Endothelial cell of umbilical vein (primary cell): Measurements from ENCODE around the gene CDH19. TPM values are rescaled to one million over a fixed set of nuclear protein-coding genes. Genes with fewer than 3 reads are reported as not detected.

Experiments
- BruUV-seq: library from RNA; stranded (reverse); fragments of 400-500 nt; replicated peaks from 2 replicates; lab custom pipeline; 2021; lab: Mats Ljungman, UMichigan
- CTCF ChIA-PET: fragments of 300-600, 350-600 bp; sonication (Branson Sonifier 250); formaldehyde crosslinking; loops from one replicate; lab custom pipeline; 2021; ENCODE audit warnings: antibody characterized with exemption, inconsistent platforms; lab: Charles Lee
- POLR2A ChIA-PET: fragments of 300-600, 350-600 bp; sonication (Branson Sonifier 250); formaldehyde crosslinking; loops from one replicate; lab custom pipeline; 2021; ENCODE audit warnings: antibody characterized with exemption, inconsistent platforms; lab: Charles Lee
- DNase-seq: peaks from one replicate; pipeline ENCODE4 v3.0.0-alpha.2; 2011; ENCODE audit warnings: low read depth, low spot score
- FAIRE-seq: peaks from 2 replicates; lab custom pipeline; 2011; peaks lifted over from hg19 to GRCh38; lab: Jason Lieb, UNC
- H2AFZ ChIP-seq: 2 replicates; pipeline ENCODE4 v1.6.0; 2012; ENCODE audit warnings: low read depth, low read length, control low read depth, inconsistent platforms
- H3K27ac ChIP-seq: 2 replicates; pipeline ENCODE4 v1.5.1; 2011; ENCODE audit warnings: low read depth, mild to moderate bottlenecking, control low read depth, low read length, moderate library complexity; ENCODE audit not compliant: insufficient read depth
- H3K27me3 ChIP-seq, 2 experiments: 2 replicates each; pipeline versions ENCODE4 v1.6.0 to v1.6.1; 2011; ENCODE audit warnings: low read length in 2 of 2, mixed read lengths in 1 of 2; ENCODE audit not compliant: control insufficient read depth in 2 of 2, insufficient read depth in 2 of 2
- H3K36me3 ChIP-seq, 2 experiments: 2 replicates in 1 of 2; 3 replicates in 1 of 2; pipeline ENCODE4 v1.5.1; 2011; ENCODE audit warnings: low read length in 2 of 2, mild to moderate bottlenecking in 1 of 2, moderate library complexity in 1 of 2; ENCODE audit not compliant: control insufficient read depth in 2 of 2, insufficient read depth in 2 of 2; ENCODE audit errors: extremely low read depth in 1 of 2
- H3K4me1 ChIP-seq: 3 replicates; pipeline ENCODE4 v1.5.1; 2011; ENCODE audit warnings: mild to moderate bottlenecking, low read length; ENCODE audit not compliant: control insufficient read depth, insufficient read depth; ENCODE audit errors: extremely low read depth
- H3K4me2 ChIP-seq: 2 replicates; pipeline ENCODE4 v1.6.1; 2011; ENCODE audit warnings: low read length, control low read depth, mixed read lengths; ENCODE audit not compliant: insufficient read depth
- H3K4me3 ChIP-seq, 3 experiments: fragments of 200-600 bp in 1 of 3; sonication (generic), shearing (Covaris generic) in 1 of 3; replicated peaks in 1 of 3; 2 replicates each; pipeline ENCODE4 v1.5.1; 2011 to 2016; ENCODE audit warnings: control low read depth in 3 of 3, low read length in 3 of 3, mild to moderate bottlenecking in 2 of 3, inconsistent platforms in 1 of 3, low read depth in 1 of 3, moderate library complexity in 1 of 3; ENCODE audit not compliant: insufficient read depth in 1 of 3
- H3K79me2 ChIP-seq: 2 replicates; pipeline ENCODE4 v1.6.0; 2012; ENCODE audit warnings: low read length, inconsistent platforms; ENCODE audit not compliant: control insufficient read depth, insufficient read depth
- H3K9ac ChIP-seq: replicated peaks from 2 replicates; pipeline ENCODE3; 2011; ENCODE audit warnings: low read length, control low read depth; ENCODE audit not compliant: insufficient read depth; ENCODE audit errors: extremely low read depth
- H3K9me1 ChIP-seq: replicated peaks from 3 replicates; pipeline ENCODE4 v1.6.0; 2011; ENCODE audit warnings: mild to moderate bottlenecking, low read length; ENCODE audit not compliant: control insufficient read depth, insufficient read depth; ENCODE audit errors: extremely low read depth
- H3K9me3 ChIP-seq: replicated peaks from 2 replicates; pipeline ENCODE4 v1.5.1; 2012; ENCODE audit warnings: low read length, inconsistent platforms; ENCODE audit not compliant: control insufficient read depth, insufficient read depth
- H4K20me1 ChIP-seq: replicated peaks from 2 replicates; pipeline ENCODE3; 2011; ENCODE audit warnings: mild to moderate bottlenecking, low read length; ENCODE audit not compliant: control insufficient read depth, insufficient read depth; ENCODE audit errors: extremely low read depth
- EZH2 ChIP-seq: IDR thresholded peaks from 2 replicates; pipeline ENCODE4 v1.6.1; 2012; ENCODE audit warnings: borderline replicate concordance, low read depth, mild to moderate bottlenecking, moderate library complexity, low read length, inconsistent platforms; ENCODE audit not compliant: severe bottlenecking
- FOS ChIP-seq: IDR thresholded peaks from 2 replicates; pipeline ENCODE4 v1.6.1; 2011; ENCODE audit warnings: mild to moderate bottlenecking, low read length, moderate library complexity, borderline replicate concordance; ENCODE audit not compliant: insufficient read depth
- GATA2 ChIP-seq: IDR thresholded peaks from 2 replicates; pipeline ENCODE4 v1.7.0; 2011; ENCODE audit warnings: low read depth, mild to moderate bottlenecking, moderate library complexity, mixed read lengths, low read length; ENCODE audit not compliant: insufficient read length, insufficient read depth
- JUN ChIP-seq: IDR thresholded peaks from 2 replicates; pipeline ENCODE4 v1.6.1; 2011; ENCODE audit warnings: borderline replicate concordance, low read depth; ENCODE audit not compliant: insufficient read length, insufficient read depth
- MYC ChIP-seq: IDR thresholded peaks from one replicate; pipeline ENCODE4 v1.6.1; 2011; ENCODE audit warnings: mild to moderate bottlenecking, low read depth, low read length
- POLR2A ChIP-seq: IDR thresholded peaks from 2 replicates; pipeline ENCODE4 v1.6.1; 2012; ENCODE audit warnings: low read depth, mild to moderate bottlenecking, control low read depth, low read length
- POLR2AphosphoS5 ChIP-seq: IDR thresholded peaks from 2 replicates; pipeline ENCODE4 v1.6.1; 2012; ENCODE audit warnings: low read depth, mild to moderate bottlenecking, control low read depth, low read length, moderate library complexity; ENCODE audit not compliant: insufficient read depth
- dilution Hi-C: fragments of 300-500 bp; cut with MboI; formaldehyde crosslinking; loops from one replicate; pipeline ENCODE4 v1.15.0; 2019; ENCODE audit warnings: low sequenced_read_pairs; ENCODE audit not compliant: extremely low pct_ligation_motif_present
- intact Hi-C: fragments of 100-400 bp; cut with micrococcal nuclease; formaldehyde crosslinking; loops from one replicate; pipeline ENCODE4 v1.10.0; 2022
- polyA plus RNA-seq, 4 experiments: library from polyadenylated mRNA; depleted of rRNA in 3 of 4; stranded (reverse) in 3 of 4; unstranded in 1 of 4; fragments of >200 nt; gene quantifications; 2 replicates each; pipeline versions ENCODE4 v1.2.1 to v1.2.3, GENCODE V29; 2011 to 2012; ENCODE audit warnings: missing spikeins in 1 of 4
- total RNA-seq: library from RNA; stranded (reverse); gene quantifications from 2 replicates; pipeline ENCODE4 v1.2.3, GENCODE V29; 2021
- TF ChIP-seq, protein P1 (sequence below), 2 donors: IDR thresholded peaks; 1 replicate in 1 of 2; 2 replicates in 1 of 2; pipeline ENCODE4 v1.5.1; 2011; ENCODE audit warnings: low read length in 2 of 2, mild to moderate bottlenecking in 2 of 2, moderate library complexity in 2 of 2, control low read depth in 1 of 2, inconsistent platforms in 1 of 2, low read depth in 1 of 2; ENCODE audit not compliant: insufficient read depth in 1 of 2; ENCODE audit errors: extremely low read depth in 1 of 2
- TF ChIP-seq, protein P2 (sequence below): IDR thresholded peaks from 2 replicates; pipeline ENCODE4 v1.6.1; 2011; ENCODE audit not compliant: insufficient read depth, insufficient read length

Gene CDH19
- total and polyA plus RNA-seq, 2 donors (not counting 3 experiments of a cell fraction or from before 2014, with no cell fraction given): not detected

DNA sequence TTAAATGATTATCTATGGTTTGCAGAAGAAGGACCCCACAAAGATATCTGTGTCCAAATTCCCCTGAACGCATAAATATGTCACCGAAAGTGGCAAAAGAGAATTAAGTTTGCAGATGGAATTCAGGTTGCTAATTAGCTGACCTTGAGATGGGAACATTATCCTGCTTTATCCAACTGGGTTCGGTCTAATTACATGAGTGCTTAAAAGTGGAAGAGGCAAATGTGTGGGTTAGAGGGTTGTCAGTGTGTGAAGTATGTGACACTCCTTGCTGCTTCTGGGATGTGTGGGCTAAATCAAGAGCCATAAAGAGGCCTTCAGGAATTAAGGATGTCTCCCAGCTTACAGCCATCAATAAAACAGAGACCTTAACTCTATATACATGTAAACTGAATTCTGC is 53.5 kb downstream of the CDH19 start:
- Histone ChIP-seq H2AFZ (no peak overlapping the region), H3K9ac (no peak overlapping the region), H3K4me3 (no peak overlapping the region), H3K27me3 (no peaks in the 10 kb centered on the region), H3K4me1 (no peaks in the 10 kb centered on the region), H3K36me3 (no peaks in the 10 kb centered on the region), H3K9me3 (no peaks in the 10 kb centered on the region), H3K79me2 (no peaks in the 10 kb centered on the region), H3K27ac (no peak overlapping the region), H4K20me1 (no peaks in the 10 kb centered on the region), H3K9me1 (no peaks in the 10 kb centered on the region), H3K4me2 (no peak overlapping the region)
- ChIA-PET POLR2A (no interaction called here), CTCF (interaction anchor here (1.1 kb wide), 1 partner anchor 17 kb away, joined by 3 read pairs; no protein-coding TSS in a partner anchor)
- intact Hi-C loops: loop anchor here (10.0 kb wide), 1 partner anchor 134 kb away; no protein-coding TSS in a partner anchor
- dilution Hi-C loops: no loop called here
- no peak for TF ChIP-seq EZH2
- no peak for TF ChIP-seq POLR2A
- TF ChIP-seq POLR2AphosphoS5: no peak
- TF ChIP-seq, protein P1, sequence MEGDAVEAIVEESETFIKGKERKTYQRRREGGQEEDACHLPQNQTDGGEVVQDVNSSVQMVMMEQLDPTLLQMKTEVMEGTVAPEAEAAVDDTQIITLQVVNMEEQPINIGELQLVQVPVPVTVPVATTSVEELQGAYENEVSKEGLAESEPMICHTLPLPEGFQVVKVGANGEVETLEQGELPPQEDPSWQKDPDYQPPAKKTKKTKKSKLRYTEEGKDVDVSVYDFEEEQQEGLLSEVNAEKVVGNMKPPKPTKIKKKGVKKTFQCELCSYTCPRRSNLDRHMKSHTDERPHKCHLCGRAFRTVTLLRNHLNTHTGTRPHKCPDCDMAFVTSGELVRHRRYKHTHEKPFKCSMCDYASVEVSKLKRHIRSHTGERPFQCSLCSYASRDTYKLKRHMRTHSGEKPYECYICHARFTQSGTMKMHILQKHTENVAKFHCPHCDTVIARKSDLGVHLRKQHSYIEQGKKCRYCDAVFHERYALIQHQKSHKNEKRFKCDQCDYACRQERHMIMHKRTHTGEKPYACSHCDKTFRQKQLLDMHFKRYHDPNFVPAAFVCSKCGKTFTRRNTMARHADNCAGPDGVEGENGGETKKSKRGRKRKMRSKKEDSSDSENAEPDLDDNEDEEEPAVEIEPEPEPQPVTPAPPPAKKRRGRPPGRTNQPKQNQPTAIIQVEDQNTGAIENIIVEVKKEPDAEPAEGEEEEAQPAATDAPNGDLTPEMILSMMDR (IDR thresholded peaks at IDR 0.05; ENCODE audit: extremely low read depth in 1 of 2, insufficient read depth in 1 of 2, low read depth in 1 of 2, low read length in 2 of 2): no peak
- TF ChIP-seq FOS: no peak
- TF ChIP-seq, protein P2, sequence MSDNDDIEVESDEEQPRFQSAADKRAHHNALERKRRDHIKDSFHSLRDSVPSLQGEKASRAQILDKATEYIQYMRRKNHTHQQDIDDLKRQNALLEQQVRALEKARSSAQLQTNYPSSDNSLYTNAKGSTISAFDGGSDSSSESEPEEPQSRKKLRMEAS: no peak
- no peak for TF ChIP-seq MYC
- no peak for TF ChIP-seq JUN
- TF ChIP-seq GATA2: no peak
- DNase-seq: no peak
- BruUV-seq: no TSS peak
- no peak for FAIRE-seq
